CD4-positive, alpha-beta T cell treated with Interleukin-17A for 4 hours (primary cell): ENCODE results near the gene SRBD1.

ENCODE experiments used
- DNase-seq: peaks from one replicate; pipeline ENCODE4 v3.0.0-alpha.2; 2020; ENCODE audit warnings: mixed read lengths

SRBD1 gene

DNA sequence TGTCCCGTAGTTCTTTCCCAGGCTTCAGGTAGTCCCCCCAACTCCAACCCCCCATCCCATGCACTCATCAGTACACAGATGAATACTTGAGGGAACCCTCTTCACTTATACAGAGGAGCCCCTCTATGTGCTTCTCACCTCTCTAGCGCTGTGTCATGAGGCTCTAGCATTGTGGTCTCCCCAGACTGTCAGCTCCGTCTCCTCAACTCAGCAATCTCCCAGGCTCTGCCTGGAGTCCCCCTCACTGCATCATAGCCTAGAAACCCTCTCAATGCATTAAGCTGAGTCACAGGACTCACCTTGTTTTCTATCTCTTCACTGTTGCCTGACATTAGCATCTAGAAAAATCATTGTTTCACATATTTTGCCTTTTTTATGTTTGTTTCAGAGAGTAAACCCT, 20.3 kb upstream of the SRBD1 start:
- no peak for DNase-seq

- no peak for DNase-seq
Observed at GRCh38 chr2:45629971-45630370, 18.9 kb upstream of the SRBD1 start.

DNA sequence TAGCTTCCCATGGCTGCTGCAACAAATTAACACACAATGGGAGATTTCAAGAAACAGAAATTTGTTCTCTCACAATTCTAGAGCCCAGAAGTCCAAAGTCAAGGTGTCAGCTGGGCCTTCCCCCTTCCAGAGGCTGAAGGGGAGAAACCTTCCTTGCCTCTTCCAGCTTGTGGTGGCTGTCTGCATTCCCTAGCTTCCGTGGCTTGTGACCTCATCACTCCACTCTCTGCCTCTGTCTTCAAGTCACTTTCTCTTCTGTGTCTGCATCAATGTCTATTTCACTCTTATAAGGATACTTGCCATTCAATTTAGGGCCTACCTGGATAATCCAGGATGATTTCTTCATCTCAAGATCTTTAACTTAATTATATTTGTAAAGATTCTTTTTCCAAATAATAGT, 16.8 kb upstream of the SRBD1 start:
- no peak for DNase-seq

GRCh38 chr2:45626387-45627221, 15.5 kb upstream of the SRBD1 start:
- DNase-seq, result no peak

DNA sequence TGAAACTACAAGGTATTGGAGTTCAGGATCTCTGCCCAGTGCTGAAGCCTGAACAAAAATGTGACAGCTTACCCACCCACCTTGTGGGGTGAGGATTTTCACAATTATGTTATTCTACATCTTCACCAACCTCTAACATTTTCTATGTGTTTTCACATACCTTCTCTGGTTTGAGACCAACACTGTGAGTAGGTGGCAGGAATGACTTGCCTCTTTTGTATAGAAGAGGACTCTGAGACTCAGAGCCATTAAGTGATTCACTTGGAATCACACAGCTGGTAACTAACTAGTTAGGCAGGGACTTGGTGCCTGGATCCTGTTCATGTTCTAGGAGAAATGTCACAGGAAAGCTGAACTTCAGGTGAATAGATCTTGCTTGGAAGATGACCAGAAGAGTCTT, 14.8 kb upstream of the SRBD1 start:
- no peak for DNase-seq

DNA sequence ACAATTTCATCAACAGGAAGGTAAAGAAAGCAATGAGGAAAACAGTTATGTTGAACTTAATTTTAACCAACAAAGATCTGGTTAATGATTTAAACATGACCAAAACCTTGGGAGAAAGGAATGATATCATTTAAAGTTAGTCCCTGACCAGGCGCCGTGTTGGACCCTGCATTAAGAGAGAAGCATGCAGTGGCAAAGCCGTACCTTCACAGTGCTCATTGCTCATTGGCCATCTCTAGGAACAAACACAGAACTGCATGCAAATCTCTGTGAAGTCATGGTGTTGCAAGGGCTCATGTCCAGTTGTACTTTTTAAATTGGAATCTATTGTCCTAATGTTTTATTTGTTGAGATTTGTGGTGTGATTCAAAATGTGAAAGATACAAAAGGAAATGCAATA, 12.0 kb upstream of the SRBD1 start:
- DNase-seq, result no peak

DNA sequence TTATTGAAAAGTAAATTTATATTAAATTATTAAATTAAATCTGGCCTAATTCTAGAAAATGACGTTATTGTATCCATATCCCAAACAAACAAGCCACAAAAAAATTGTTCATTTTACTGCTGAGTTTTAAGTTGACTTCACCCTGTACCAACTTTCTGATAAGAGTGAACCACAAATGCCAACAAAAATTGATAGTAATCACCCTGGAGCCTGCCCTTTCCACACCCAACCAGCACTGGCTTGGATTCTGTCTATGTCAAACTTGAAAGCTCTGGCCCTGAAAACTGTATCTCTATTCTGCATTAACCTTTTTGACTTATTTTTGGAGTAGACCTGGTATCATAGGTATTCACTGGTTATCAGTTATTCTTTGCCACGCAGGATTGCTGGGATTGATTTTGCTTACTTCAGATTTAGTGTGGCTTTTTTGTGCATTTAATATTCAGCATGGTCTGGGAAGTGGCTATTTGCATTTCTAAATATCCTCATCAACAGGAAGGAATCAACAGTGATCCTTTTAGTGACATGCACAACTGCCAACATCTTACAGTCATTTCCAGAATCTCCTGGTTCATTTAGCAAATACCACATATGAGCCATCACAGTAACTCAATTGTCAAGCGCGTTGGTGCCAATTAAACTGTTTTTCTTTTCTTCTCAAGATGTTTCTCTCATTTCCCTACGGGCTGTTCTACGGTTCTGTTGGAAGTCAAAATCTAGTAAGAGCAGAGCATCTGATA, 11.4 kb upstream of the SRBD1 start:
- DNase-seq, result no peak

- no peak for DNase-seq
Observed at GRCh38 chr2:45617496-45617895, 6.4 kb upstream of the SRBD1 start.

GRCh38 chr2:45616658-45617411, 5.8 kb upstream of the SRBD1 start:
- no peak for DNase-seq

DNA sequence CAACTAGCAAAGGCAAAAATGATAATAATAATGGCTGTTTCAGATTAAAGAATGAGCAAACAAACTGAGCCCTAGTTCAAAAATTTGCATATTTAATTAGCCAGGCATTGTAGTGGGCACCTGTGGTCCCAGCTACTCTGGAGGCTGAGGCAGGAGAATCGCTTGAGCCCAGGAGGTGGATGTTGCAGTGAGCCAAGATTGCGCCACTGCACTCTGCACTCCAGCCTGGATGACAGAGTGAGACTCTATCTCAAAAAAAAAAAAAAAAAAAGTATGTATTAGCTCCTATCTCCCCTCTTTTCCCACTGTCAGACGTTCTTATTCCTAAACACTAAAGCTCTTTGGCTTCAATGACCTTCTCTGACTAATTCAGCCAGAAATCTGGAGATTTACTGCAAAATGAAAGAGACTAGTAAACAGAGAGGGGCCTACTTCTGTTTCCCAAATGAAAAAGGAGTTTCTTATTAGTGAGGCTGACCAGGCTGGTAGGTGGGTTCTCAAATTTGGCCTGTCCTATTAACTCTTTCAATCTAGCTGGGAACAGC, 3.9 kb upstream of the SRBD1 start:
- no peak for DNase-seq

GRCh38 chr2:45614330-45614729, 3.3 kb upstream of the SRBD1 start:
- no peak for DNase-seq

DNA sequence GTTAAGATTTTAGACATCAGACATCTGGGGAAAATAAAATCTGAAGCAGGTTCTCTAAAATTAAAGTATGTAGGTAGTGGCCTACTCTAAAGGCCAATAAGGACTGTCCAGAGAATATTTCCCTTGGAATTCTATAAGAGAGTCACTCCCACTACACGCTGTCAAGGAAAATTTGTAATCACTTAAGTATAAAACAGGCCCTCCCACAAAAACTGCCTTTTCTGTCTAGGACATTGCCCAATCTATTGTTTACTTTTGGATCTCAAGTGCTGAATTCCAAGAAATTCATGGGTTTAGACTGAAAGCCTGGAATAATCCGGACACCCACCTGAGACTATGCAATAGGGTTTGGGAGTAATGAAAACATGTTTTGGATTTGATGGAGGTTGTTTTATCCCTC, 1.7 kb upstream of the SRBD1 start:
- DNase-seq, result no peak

- no peak for DNase-seq
Observed at GRCh38 chr2:45612285-45612684, 1.2 kb upstream of the SRBD1 start.

DNA sequence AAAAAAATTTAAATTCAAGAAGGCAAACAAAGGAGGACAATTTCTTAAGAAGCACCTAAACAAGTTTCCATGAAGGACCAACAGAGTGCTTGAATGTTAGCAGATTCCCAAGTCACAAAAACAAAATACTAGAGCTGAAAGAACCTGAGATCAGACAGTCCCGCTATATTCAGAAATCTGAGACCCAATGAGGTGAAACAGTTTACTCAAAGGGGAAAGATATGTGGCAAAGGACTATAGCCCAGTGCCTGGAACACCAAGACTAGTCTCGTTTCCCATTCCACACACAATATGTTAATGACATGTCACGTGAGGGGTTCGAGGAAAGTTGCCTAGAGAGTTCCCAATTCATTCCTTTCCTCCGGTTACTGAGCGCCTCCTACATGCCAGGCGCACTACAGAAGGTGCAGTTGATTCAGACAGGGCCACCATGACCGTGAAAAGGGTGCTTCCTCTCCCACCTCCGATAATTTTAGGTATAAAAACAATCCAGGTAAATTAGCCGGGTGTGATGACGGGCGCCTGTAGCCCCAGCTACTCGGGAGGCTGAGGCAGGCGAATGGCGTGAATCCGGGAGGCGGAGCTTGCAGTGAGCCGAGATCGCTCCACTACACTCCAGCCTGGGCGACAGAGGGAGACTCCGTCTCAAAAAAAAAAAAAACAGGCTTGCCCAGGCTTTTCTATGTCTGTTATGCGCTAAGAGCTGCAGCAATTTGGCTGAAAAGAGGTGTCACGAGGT, 617 bp downstream of the SRBD1 start:
- peak; percentile 39 for DNase-seq

- DNase-seq, result no peak
Observed at GRCh38 chr2:45607701-45608100, 3.4 kb downstream of the SRBD1 start.

- DNase-seq, result no peak
Observed at GRCh38 chr2:45606796-45607195, 4.3 kb downstream of the SRBD1 start.

DNA sequence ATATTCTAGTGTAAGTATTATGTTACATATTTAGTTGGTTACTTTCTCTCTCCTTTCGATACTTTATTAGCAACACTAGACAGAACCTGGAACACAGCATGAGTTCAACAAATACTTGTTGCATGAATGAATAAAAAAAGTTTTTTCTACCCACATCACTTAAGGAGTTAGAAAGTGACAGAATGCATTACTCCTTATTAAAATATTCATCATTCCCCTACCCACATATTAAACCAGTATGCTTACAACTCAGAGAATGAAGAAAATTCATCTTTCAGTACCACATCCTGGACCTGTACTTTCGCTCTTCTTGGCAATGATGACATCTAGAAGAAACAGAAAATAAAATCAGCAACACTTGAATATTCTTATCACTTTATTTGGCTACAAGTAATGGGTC, 6.0 kb downstream of the SRBD1 start:
- DNase-seq, result no peak

- no peak for DNase-seq
Observed at GRCh38 chr2:45602624-45603023, 8.4 kb downstream of the SRBD1 start.

DNA sequence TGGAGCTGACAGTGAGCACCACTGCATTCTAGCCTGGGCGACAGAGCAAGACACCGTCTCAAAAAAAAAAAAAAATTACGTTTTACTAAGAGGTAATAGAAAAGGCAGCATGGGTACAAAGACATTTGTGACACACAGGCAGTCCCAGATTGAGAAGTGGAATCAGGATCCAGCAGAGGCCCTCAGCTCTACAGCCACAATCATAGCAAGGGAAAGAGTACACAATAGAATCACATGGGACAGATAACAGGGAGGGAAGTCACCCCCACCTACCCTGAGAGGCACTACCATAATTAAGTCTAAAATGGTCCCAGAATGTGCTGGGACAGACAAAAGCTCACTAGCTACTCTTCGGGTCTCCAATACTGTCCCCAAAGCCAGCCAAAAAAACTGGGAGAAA, 12.5 kb downstream of the SRBD1 start:
- DNase-seq, result no peak

GRCh38 chr2:45596761-45597160, 14.3 kb downstream of the SRBD1 start:
- DNase-seq, result no peak

DNA sequence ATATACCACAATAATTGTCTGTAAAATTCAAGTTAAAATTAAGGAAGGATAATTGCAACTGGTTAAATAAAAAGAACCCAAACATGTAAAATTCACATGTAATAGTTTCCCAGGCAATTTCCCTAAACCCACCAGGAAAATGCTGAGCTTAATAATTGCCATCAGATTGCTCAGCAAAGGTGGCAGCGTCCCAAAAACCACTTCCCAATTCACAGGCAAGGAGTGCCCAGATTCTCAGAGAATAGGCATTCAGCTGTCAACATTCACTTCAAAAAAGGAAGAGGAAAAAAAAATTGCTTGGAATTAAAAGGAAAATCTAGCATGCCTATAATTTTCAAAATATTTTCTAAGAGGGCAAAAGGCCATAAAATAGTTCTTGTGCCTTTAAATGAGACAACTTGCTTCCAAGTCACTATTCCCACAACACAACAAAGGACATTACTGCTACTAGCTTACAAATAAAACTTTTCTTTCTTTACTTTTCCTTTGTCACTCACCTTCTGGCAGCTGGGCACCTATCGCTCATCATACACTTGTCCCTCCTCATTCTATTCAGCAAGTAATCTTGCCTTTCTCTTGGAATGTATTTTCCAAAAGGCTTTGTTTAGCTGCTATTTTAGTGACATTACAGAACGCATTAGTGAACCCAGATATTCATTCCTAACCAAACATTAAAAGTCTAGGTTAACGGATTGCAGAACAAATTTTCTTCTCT, 15.2 kb downstream of the SRBD1 start:
- DNase-seq, result no peak

- DNase-seq, result no peak
Observed at GRCh38 chr2:45591073-45591472, 20.0 kb downstream of the SRBD1 start.
